ENCODE data around the gene ENKUR. TPM values are rescaled to one million over a fixed set of nuclear protein-coding genes. Genes with fewer than 3 reads are reported as not detected.
"Not testable (repeated sequence)": the region's sequence is repeated elsewhere in the genome, so short reads cannot be mapped to it uniquely, and the experiment has no call there.

ENKUR gene
- total and polyA plus RNA-seq, 10 of the 15 experiments (the other 5 are each of a cell fraction or from before 2014, with no cell fraction given), result 0.01 to 0.19 (median 0.11) TPM; not detected in 6

GRCh38 chr10:25014579-25014978 lies 1.4 kb downstream of the ENKUR start:
- SMC1A ChIA-PET (ENCODE audit: uncharacterized antibody, unreplicated experiment), result no interaction called here
- DNase-seq (ENCODE audit: low read depth, low spot score) (no peak), FAIRE-seq (no peak), ATAC-seq (no peak)
- Histone ChIP-seq H2AFZ (ENCODE audit: control insufficient read depth, low read depth, low read length) (no peak overlapping the region), H3K4me1 (ENCODE audit: control insufficient read depth, insufficient read depth, low read length) (peaks cover 4% of the 10 kb centered on the region), H4K20me1 (ENCODE audit: control insufficient read depth, insufficient read depth) (no peaks in the 10 kb centered on the region), H3K36me3 (ENCODE audit: control insufficient read depth in 2 of 2, insufficient read depth in 2 of 2, low read length in 1 of 2) (no peaks in the 10 kb centered on the region), H3K27me3 (replicated peaks in 1 of 2; ENCODE audit: control insufficient read depth in 2 of 2, insufficient read depth in 2 of 2, low read length in 1 of 2) (no peaks in the 10 kb centered on the region), H3K9ac (ENCODE audit: control insufficient read depth, insufficient read depth, low read length) (no peak overlapping the region), H3K9me3 (replicated peaks; ENCODE audit: control insufficient read depth, insufficient read depth, low read length) (no peaks in the 10 kb centered on the region; the same call in 2 of the 3 replicates), H3K79me2 (ENCODE audit: control insufficient read depth, insufficient read depth, low read length) (no peaks in the 10 kb centered on the region; the same call in 1 of the 2 replicates), H3K27ac (ENCODE audit: control insufficient read depth, insufficient read depth) (no peak overlapping the region), H3K4me3 (no peak overlapping the region), H3K4me2 (ENCODE audit: control insufficient read depth, insufficient read depth) (no peak overlapping the region)
- no TSS peak for BruUV-seq (replicated peaks)
- CTCF ChIA-PET, result no interaction called here
- in situ Hi-C loops (cut with MboI), result no loop called here
- intact Hi-C loops (cut with micrococcal nuclease; ENCODE audit: unreplicated experiment), result loop anchor here (10.0 kb wide), 2 partner anchors 60 to 290 kb away; partner anchors contain the start of gene ARHGAP21
- POLR2A ChIA-PET, result no interaction called here
- TF ChIP-seq TCF12 (IDR thresholded peaks at IDR 0.05; ENCODE audit: low read depth, low read length) (no peak), POLR2AphosphoS5 (IDR thresholded peaks at IDR 0.05; ENCODE audit: low read length) (no peak), PML (IDR thresholded peaks at IDR 0.05; ENCODE audit: low read length) (no peak), ZBTB4 (CRISPR knock-in tag; IDR thresholded peaks at IDR 0.05) (no peak)
- RAD21 ChIA-PET (ENCODE audit: unreplicated experiment), result no interaction called here

- RAD21 ChIA-PET (ENCODE audit: unreplicated experiment); H3K27me3 ChIP-seq (replicated peaks in 1 of 2; ENCODE audit: control insufficient read depth in 2 of 2, insufficient read depth in 2 of 2, low read length in 1 of 2); H3K79me2 ChIP-seq (ENCODE audit: control insufficient read depth, insufficient read depth, low read length); H3K27ac ChIP-seq (ENCODE audit: control insufficient read depth, insufficient read depth); H3K9me3 ChIP-seq (replicated peaks; ENCODE audit: control insufficient read depth, insufficient read depth, low read length); H3K4me1 ChIP-seq (ENCODE audit: control insufficient read depth, insufficient read depth, low read length); H3K9ac ChIP-seq (ENCODE audit: control insufficient read depth, insufficient read depth, low read length); DNase-seq (ENCODE audit: low read depth, low spot score); POLR2A ChIA-PET; H4K20me1 ChIP-seq (ENCODE audit: control insufficient read depth, insufficient read depth); H3K4me2 ChIP-seq (ENCODE audit: control insufficient read depth, insufficient read depth); H3K4me3 ChIP-seq; CTCF ChIA-PET; in situ Hi-C loops (cut with MboI); BruUV-seq (replicated peaks); H2AFZ ChIP-seq (ENCODE audit: control insufficient read depth, low read depth, low read length); ATAC-seq; H3K36me3 ChIP-seq (ENCODE audit: control insufficient read depth in 2 of 2, insufficient read depth in 2 of 2, low read length in 1 of 2); SMC1A ChIA-PET (ENCODE audit: uncharacterized antibody, unreplicated experiment); FAIRE-seq: not testable (repeated sequence)
- WGBS (ENCODE audit: insufficient coverage, insufficient replicate concordance, low lambda C conversion rate, missing lambda C conversion rate), result 64% methylated on average over 2 of the region's 2 CpGs
- intact Hi-C loops (cut with micrococcal nuclease; ENCODE audit: unreplicated experiment), result loop anchor here (10.0 kb wide), 2 partner anchors 63 to 287 kb away; partner anchors contain the start of gene ARHGAP21
These were observed 4.4 kb downstream of the ENKUR start for GRCh38 chr10:25011591-25011990.
